CD8-positive, alpha-beta memory T cell (primary cell): Measurements from ENCODE around the gene ST6GAL1. TPM values are rescaled to one million over a fixed set of nuclear protein-coding genes. Genes with fewer than 3 reads are reported as not detected.
A peak's percentile ranks its signal among the peaks of the same experiment; 100 is the strongest.

Experiments
- CTCF ChIA-PET: fragments of 350-600 bp; sonication (Branson Sonifier 250); formaldehyde crosslinking; loops from one replicate; lab custom pipeline; 2021; ENCODE audit warnings: antibody characterized with exemption; lab: Charles Lee
- POLR2A ChIA-PET: fragments of 350-600 bp; sonication (Branson Sonifier 250); formaldehyde crosslinking; loops from one replicate; lab custom pipeline; 2021; ENCODE audit warnings: antibody characterized with exemption; lab: Charles Lee
- DNase-seq, 5 donors: peaks; one replicate each; pipeline versions ENCODE4 v3.0.0 to v3.0.0-alpha.2; 2020 to 2022; ENCODE audit warnings: mixed read lengths in 1 of 5
- H3K27ac ChIP-seq: one replicate; pipeline ENCODE4 v1.7.0; 2013; ENCODE audit warnings: low read depth, mild to moderate bottlenecking, low read length, moderate library complexity
- H3K27me3 ChIP-seq: 2 replicates; pipeline ENCODE4 v1.7.0; 2013; ENCODE audit warnings: low read length, mild to moderate bottlenecking; ENCODE audit not compliant: insufficient read depth, poor library complexity, severe bottlenecking
- H3K36me3 ChIP-seq: 2 replicates; pipeline ENCODE4 v1.7.0; 2013; ENCODE audit warnings: mild to moderate bottlenecking, low read length, moderate library complexity; ENCODE audit not compliant: insufficient read depth
- H3K4me1 ChIP-seq: 2 replicates; pipeline ENCODE4 v1.7.0; 2013; ENCODE audit warnings: mild to moderate bottlenecking, low read length, moderate library complexity; ENCODE audit not compliant: insufficient read depth
- H3K4me3 ChIP-seq: 2 replicates; pipeline ENCODE4 v1.7.0; 2013; ENCODE audit warnings: mild to moderate bottlenecking, low read length
- H3K9me3 ChIP-seq: 2 replicates; pipeline ENCODE4 v1.7.0; 2013; ENCODE audit warnings: mild to moderate bottlenecking, low read length
- H3K27ac Mint-ChIP-seq, 8 donors: one replicate each; pipeline ENCODE4 v1.8.0; 2020 to 2021; ENCODE audit warnings: mixed read lengths in 8 of 8, mild to moderate bottlenecking in 6 of 8, inconsistent platforms in 3 of 8, moderate library complexity in 3 of 8
- H3K27me3 Mint-ChIP-seq, 2 donors: one replicate each; pipeline ENCODE4 v1.8.0; 2020 to 2021; ENCODE audit warnings: mixed read lengths in 2 of 2, mild to moderate bottlenecking in 1 of 2, moderate library complexity in 1 of 2
- H3K36me3 Mint-ChIP-seq, 3 donors: one replicate each; pipeline ENCODE4 v1.8.0; 2020 to 2021; ENCODE audit warnings: mixed read lengths in 3 of 3, inconsistent platforms in 1 of 3, mild to moderate bottlenecking in 1 of 3
- H3K4me1 Mint-ChIP-seq, 3 donors: one replicate each; pipeline ENCODE4 v1.8.0; 2020 to 2021; ENCODE audit warnings: mixed read lengths in 3 of 3, inconsistent platforms in 1 of 3, mild to moderate bottlenecking in 1 of 3
- H3K4me3 Mint-ChIP-seq, 7 donors: one replicate each; pipeline ENCODE4 v1.8.0; 2020 to 2021; ENCODE audit warnings: mixed read lengths in 7 of 7, mild to moderate bottlenecking in 6 of 7, moderate library complexity in 4 of 7, inconsistent platforms in 2 of 7
- H3K9me3 Mint-ChIP-seq, 5 donors: one replicate each; pipeline ENCODE4 v1.8.0; 2020 to 2022; ENCODE audit warnings: mixed read lengths in 5 of 5, mild to moderate bottlenecking in 3 of 5, moderate library complexity in 2 of 5, inconsistent platforms in 1 of 5
- polyA plus RNA-seq: library from polyadenylated mRNA; unstranded; fragments of 300-500 nt; fragmentation: Illumina TruSeq; gene quantifications from one replicate; pipeline ENCODE4 v1.2.3, GENCODE V29; 2021
- total RNA-seq, 2 experiments: library from RNA; stranded (reverse); gene quantifications; one replicate each; pipeline ENCODE4 v1.2.3, GENCODE V29; 2021

The ST6GAL1 gene
- total and polyA plus RNA-seq, 3 experiments from 2014 or later = 96.8 to 139 (median 108) TPM

DNA sequence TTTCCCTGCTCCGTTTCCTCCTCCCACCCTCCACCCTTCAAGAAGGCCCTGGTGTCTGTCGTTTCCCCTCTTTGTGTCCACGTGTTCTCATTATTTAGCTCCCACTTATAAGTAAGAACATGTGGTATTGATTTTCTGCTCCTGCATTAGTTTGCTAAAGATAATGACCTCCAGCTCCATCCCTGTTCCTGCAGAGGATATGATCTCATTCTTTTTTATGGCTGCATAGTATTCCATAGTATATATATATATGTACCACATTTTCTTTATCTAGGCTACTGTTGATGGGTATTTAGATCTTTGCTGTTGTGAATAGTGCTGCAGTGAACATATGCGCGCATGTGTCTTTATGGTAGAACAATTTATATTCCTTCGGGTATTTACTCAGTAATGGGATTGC, 4.8 kb downstream of the ST6GAL1 start:
- Mint-ChIP-seq H3K27me3 (peaks cover 0 to 2% of the 10 kb centered on the region in 2 donors), H3K4me1 (peaks cover 63 to 74% (median 74%) of the 10 kb centered on the region in 3 donors), H3K27ac (peak overlapping the region in 3 of 8 donors; percentile 72 to 93 (median 76)), H3K9me3 (peaks cover 0 to 7% (median 0%) of the 10 kb centered on the region in 5 donors), H3K4me3 (peak overlapping the region in 4 of 7 donors; percentile 5 to 74 (median 14)), H3K36me3 (peaks cover 14 to 77% (median 17%) of the 10 kb centered on the region in 3 donors)
- ChIA-PET CTCF (interaction anchor here (0.7 to 11.0 kb wide), 3 partner anchors 15 to 958 kb away, joined by 3 to 116 read pairs (median 3); no protein-coding TSS in a partner anchor), POLR2A (no interaction called here)
- Histone ChIP-seq H3K4me1 (peaks cover 36% of the 10 kb centered on the region), H3K27me3 (no peaks in the 10 kb centered on the region), H3K9me3 (no peaks in the 10 kb centered on the region), H3K4me3 (no peak overlapping the region), H3K27ac (no peak overlapping the region), H3K36me3 (peaks cover 13% of the 10 kb centered on the region)
- DNase-seq = no peak

DNA sequence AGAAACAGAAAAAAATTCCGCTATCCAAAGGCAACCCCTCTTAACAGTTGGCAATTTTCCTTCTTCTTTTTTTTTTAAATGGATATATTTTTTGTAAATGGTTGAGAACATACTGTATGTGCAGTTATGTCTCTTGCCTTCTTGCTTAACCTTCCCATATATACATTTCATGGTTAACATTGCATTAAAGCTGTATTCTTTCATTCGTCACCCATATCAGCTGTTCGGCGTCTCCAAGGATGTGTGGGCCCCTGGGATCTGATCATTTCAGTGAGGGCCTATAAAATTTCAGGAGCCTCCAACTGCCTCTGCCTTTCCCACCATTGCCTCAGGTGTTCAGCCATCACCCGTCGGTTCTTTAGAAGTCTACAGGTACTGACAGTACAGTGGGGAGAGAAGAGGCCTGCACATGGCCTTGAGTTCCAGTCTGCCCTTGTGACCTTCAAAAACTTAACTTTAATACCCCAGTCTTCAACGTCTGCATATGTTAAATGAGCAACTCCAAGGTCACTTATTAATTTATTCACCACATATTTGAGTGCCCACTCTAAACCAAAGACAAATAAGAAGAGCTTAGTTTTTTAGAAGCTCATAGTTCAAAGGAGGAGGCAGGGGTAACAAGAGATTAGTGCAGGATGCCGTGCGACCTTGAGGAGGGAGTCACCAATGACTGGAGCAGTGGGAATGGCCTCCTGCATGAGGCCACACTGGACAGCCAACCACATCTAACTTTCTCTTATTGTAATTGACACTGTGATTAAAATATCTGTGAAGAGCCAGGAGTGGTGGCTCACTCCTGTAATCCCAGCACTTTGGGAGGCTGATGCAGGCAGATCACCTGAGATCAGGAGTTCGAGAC, 6.9 kb downstream of the ST6GAL1 start:
- H3K36me3 ChIP-seq = peaks cover 16% of the 10 kb centered on the region
- ChIA-PET POLR2A (no interaction called here), CTCF (interaction anchor here (1.3 to 11.0 kb wide), 2 partner anchors 14 to 88 kb away, joined by 3 to 116 read pairs; no protein-coding TSS in a partner anchor)
- Mint-ChIP-seq H3K27ac (peak overlapping the region in 7 of 8 donors; percentile 52 to 86 (median 71)), H3K9me3 (peaks cover 0 to 7% (median 0%) of the 10 kb centered on the region in 5 donors), H3K4me1 (peaks cover 74 to 85% (median 84%) of the 10 kb centered on the region in 3 donors), H3K27me3 (no peaks in the 10 kb centered on the region), H3K36me3 (peaks cover 14 to 78% (median 20%) of the 10 kb centered on the region in 3 donors), H3K4me3 (peak overlapping the region in 4 of 7 donors; percentile 29 to 77 (median 43))
- no peak for DNase-seq
- H3K4me3 ChIP-seq = no peak overlapping the region
- peaks cover 38% of the 10 kb centered on the region for H3K4me1 ChIP-seq
- no peak overlapping the region for H3K27ac ChIP-seq
- H3K9me3 ChIP-seq = no peaks in the 10 kb centered on the region
- H3K27me3 ChIP-seq = no peaks in the 10 kb centered on the region

DNA sequence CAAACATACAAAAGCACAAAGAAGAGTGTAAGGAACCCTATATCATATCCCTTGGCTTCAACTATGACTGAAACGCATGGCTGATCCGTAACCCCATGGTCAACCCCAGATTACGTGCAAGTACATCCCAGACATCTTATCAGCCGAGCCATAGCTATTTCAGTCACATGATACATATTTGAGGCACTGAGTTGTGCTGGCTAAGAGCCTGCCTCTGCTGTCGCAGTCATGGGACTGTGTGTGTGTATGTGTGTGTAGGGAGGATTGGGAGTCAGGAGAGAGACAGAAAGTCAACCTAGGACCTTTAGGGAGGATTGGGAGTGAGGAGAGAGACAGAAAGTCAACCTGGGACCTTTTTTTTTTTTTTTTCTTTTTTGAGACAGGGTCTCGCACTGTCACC, 8.4 kb downstream of the ST6GAL1 start:
- peaks cover 11 to 76% (median 23%) of the 10 kb centered on the region in 3 donors for H3K36me3 Mint-ChIP-seq
- POLR2A ChIA-PET = no interaction called here
- Histone ChIP-seq H3K27ac (no peak overlapping the region), H3K36me3 (peaks cover 23% of the 10 kb centered on the region), H3K9me3 (no peaks in the 10 kb centered on the region), H3K27me3 (no peaks in the 10 kb centered on the region), H3K4me3 (no peak overlapping the region), H3K4me1 (peaks cover 23% of the 10 kb centered on the region)
- H3K9me3 Mint-ChIP-seq = peaks cover 0 to 7% (median 0%) of the 10 kb centered on the region in 5 donors
- CTCF ChIA-PET = interaction anchor here (0.6 to 11.0 kb wide), 4 partner anchors 30 to 396 kb away, joined by 3 to 116 read pairs (median 4); no protein-coding TSS in a partner anchor
- DNase-seq = no peak
- H3K27me3 Mint-ChIP-seq = no peaks in the 10 kb centered on the region
- H3K4me3 Mint-ChIP-seq = peak overlapping the region in 2 of 7 donors; percentile 25 to 26
- H3K4me1 Mint-ChIP-seq = peaks cover 68 to 80% (median 79%) of the 10 kb centered on the region in 3 donors
- peak overlapping the region in 7 of 8 donors; percentile 4 to 67 (median 24) for H3K27ac Mint-ChIP-seq

DNA sequence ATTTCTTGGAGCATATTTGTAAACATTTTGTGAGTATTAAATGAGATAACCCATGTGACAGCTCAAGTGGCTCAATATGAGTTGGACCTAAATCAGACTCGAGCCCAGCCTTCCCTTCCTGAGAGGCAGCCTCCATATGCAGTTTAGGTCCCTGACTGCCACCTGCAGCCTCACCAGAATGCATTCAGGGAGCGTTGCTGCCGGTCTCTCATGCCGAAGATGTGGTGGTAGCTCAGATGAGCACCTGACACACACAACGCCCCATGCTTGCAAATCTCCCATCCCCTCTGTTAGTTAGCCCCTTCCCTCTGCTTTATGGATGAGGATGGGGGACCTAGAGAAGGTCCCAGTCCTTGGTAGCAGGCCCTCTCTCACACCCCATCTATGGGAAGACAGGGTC, 9.2 kb downstream of the ST6GAL1 start:
- no peak for DNase-seq
- H3K27me3 Mint-ChIP-seq = no peaks in the 10 kb centered on the region
- Histone ChIP-seq H3K36me3 (peaks cover 25% of the 10 kb centered on the region), H3K4me3 (no peak overlapping the region), H3K4me1 (peaks cover 20% of the 10 kb centered on the region), H3K9me3 (no peaks in the 10 kb centered on the region), H3K27ac (no peak overlapping the region), H3K27me3 (no peaks in the 10 kb centered on the region)
- peak overlapping the region in 1 of 7 donors; percentile 42 for H3K4me3 Mint-ChIP-seq
- CTCF ChIA-PET = interaction anchor here (0.6 to 11.0 kb wide), 5 partner anchors 30 to 397 kb away, joined by 3 to 116 read pairs (median 4); no protein-coding TSS in a partner anchor
- H3K36me3 Mint-ChIP-seq = peaks cover 13 to 76% (median 24%) of the 10 kb centered on the region in 3 donors
- peak overlapping the region in 5 of 8 donors; percentile 15 to 84 (median 33) for H3K27ac Mint-ChIP-seq
- H3K9me3 Mint-ChIP-seq = peaks cover 0 to 7% (median 0%) of the 10 kb centered on the region in 5 donors
- POLR2A ChIA-PET = no interaction called here
- H3K4me1 Mint-ChIP-seq = peaks cover 67 to 80% (median 79%) of the 10 kb centered on the region in 3 donors

DNA sequence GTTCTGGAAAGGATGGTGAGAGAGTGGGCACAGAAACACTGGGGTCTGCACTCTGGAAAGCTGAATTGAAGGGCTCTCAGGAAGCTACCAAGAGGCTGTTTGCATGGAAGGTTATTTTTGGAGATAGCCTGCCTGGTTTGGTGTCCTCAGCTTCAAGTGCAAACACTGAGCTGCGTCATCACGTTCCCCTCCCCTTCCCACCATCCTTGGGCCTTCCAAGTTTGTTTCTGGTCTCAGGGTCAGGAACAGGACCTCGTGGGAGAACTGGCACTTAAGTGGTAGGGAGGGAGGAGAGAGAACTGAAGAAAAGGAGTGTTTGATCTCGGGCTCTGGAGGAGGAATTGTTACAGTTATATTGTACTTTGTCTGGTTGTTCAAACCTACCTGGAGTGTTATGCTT, 10.6 kb downstream of the ST6GAL1 start:
- no peak for DNase-seq
- ChIA-PET POLR2A (no interaction called here), CTCF (interaction anchor here (1.1 to 1.6 kb wide), 3 partner anchors 8 to 224 kb away, joined by 3 to 4 read pairs (median 3); no protein-coding TSS in a partner anchor)
- peak overlapping the region in 2 of 8 donors; percentile 45 to 64 for H3K27ac Mint-ChIP-seq
- no peaks in the 10 kb centered on the region for H3K9me3 Mint-ChIP-seq
- H3K4me3 ChIP-seq = no peak overlapping the region
- H3K4me3 Mint-ChIP-seq = peak overlapping the region in 1 of 7 donors; percentile 4
- peaks cover 20% of the 10 kb centered on the region for H3K4me1 ChIP-seq
- H3K4me1 Mint-ChIP-seq = peaks cover 62 to 77% (median 76%) of the 10 kb centered on the region in 3 donors
- peaks cover 9 to 74% (median 21%) of the 10 kb centered on the region in 3 donors for H3K36me3 Mint-ChIP-seq
- no peaks in the 10 kb centered on the region for H3K27me3 ChIP-seq
- peaks cover 22% of the 10 kb centered on the region for H3K36me3 ChIP-seq
- no peaks in the 10 kb centered on the region for H3K9me3 ChIP-seq
- H3K27ac ChIP-seq = no peak overlapping the region
- no peaks in the 10 kb centered on the region for H3K27me3 Mint-ChIP-seq

DNA sequence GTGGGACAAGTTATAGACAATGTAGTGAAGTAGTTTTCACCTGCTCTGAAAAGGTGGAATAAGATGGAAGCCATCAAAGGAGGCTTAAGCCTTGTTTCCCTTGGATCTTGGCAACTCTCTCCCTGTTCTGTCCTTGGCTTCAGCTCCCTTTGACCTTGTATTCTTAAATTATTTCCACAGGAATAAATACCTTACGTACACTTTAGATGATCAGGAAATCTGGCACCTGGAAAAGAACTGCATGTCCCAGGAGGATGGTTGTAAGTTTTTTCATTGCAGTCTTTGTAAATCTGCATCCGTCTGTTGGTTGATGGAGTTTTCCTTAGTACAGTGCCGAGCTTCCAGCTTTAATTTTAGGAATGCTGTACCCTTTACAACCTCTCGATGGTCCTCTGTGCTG, 11.8 kb downstream of the ST6GAL1 start:
- Histone ChIP-seq H3K27me3 (no peaks in the 10 kb centered on the region), H3K27ac (no peak overlapping the region), H3K36me3 (peaks cover 30% of the 10 kb centered on the region), H3K9me3 (no peaks in the 10 kb centered on the region), H3K4me3 (no peak overlapping the region), H3K4me1 (peaks cover 18% of the 10 kb centered on the region)
- peak overlapping the region in 3 of 8 donors; percentile 12 to 54 (median 29) for H3K27ac Mint-ChIP-seq
- CTCF ChIA-PET = interaction anchor here (1.1 to 1.9 kb wide), 6 partner anchors 10 to 171 kb away, joined by 3 to 5 read pairs (median 4); partner anchors contain the start of gene ST6GAL1
- no peaks in the 10 kb centered on the region for H3K27me3 Mint-ChIP-seq
- peaks cover 65 to 79% (median 76%) of the 10 kb centered on the region in 3 donors for H3K4me1 Mint-ChIP-seq
- peaks cover 17 to 74% (median 30%) of the 10 kb centered on the region in 3 donors for H3K36me3 Mint-ChIP-seq
- H3K9me3 Mint-ChIP-seq = no peaks in the 10 kb centered on the region
- POLR2A ChIA-PET = interaction anchor here (0.6 to 1.0 kb wide), 2 partner anchors 11 to 99 kb away, joined by 3 to 4 read pairs; no protein-coding TSS in a partner anchor
- no peak overlapping the region for H3K4me3 Mint-ChIP-seq
- DNase-seq = no peak

DNA sequence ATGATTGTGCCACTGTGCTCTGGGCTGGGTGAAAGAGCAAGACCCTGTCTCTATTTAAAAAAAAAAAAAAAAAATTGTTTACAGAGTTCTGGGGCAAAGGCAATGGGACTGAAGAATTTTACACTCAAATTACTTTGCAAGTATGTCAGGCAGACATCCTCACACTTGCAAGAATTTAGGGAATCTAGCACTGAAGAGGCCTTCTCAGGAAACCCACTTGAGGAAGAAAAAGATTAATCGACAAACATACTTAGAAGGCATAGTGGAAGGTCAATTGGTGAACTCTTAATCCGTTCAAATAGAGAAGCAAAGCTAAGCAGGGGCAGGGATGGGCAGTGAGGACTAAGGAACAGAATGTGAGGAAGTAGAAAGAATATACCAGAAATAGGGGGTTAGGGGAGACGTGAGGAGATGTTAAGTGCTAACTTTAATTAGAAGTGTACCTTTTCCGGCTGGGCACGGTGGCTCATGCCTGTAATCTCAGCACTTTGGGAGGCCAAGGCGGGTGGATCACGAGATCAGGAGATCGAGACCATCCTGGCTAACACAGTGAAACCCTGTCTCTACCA, 15.0 kb downstream of the ST6GAL1 start:
- CTCF ChIA-PET = no interaction called here
- H3K27ac Mint-ChIP-seq = peak overlapping the region in 5 of 8 donors; percentile 13 to 84 (median 51)
- Histone ChIP-seq H3K27me3 (no peaks in the 10 kb centered on the region), H3K27ac (no peak overlapping the region), H3K36me3 (peaks cover 31% of the 10 kb centered on the region), H3K4me1 (peaks cover 34% of the 10 kb centered on the region), H3K9me3 (no peaks in the 10 kb centered on the region), H3K4me3 (no peak overlapping the region)
- H3K36me3 Mint-ChIP-seq = peaks cover 20 to 79% (median 29%) of the 10 kb centered on the region in 3 donors
- H3K9me3 Mint-ChIP-seq = no peaks in the 10 kb centered on the region
- peaks cover 68 to 81% (median 80%) of the 10 kb centered on the region in 3 donors for H3K4me1 Mint-ChIP-seq
- H3K27me3 Mint-ChIP-seq = no peaks in the 10 kb centered on the region
- no peak overlapping the region for H3K4me3 Mint-ChIP-seq
- DNase-seq = no peak
- POLR2A ChIA-PET = no interaction called here
